H9 (cell line): ENCODE measurements around the gene GPR146. TPM values are rescaled to one million over a fixed set of nuclear protein-coding genes. Genes with fewer than 3 reads are reported as not detected.

ENCODE experiments used
- DNase-seq: peaks from one replicate; pipeline ENCODE4 v3.0.0-alpha.2; 2017
- H2AFZ ChIP-seq: one replicate; pipeline ENCODE4 v1.6.1; 2013; ENCODE audit warnings: mild to moderate bottlenecking, low read length, control low read depth, moderate library complexity
- H2AK5ac ChIP-seq: 2 replicates; pipeline ENCODE4 v1.6.1; 2013; ENCODE audit warnings: low read length, control low read depth, mixed read lengths; ENCODE audit not compliant: insufficient read length
- H2BK120ac ChIP-seq: one replicate; pipeline ENCODE4 v1.6.1; 2013; ENCODE audit warnings: low read depth, mild to moderate bottlenecking, low read length, control low read depth, inconsistent platforms; ENCODE audit not compliant: poor library complexity, severe bottlenecking
- H2BK12ac ChIP-seq: 2 replicates; pipeline ENCODE4 v1.6.1; 2013; ENCODE audit warnings: low read length, control low read depth, mixed read lengths, low read depth; ENCODE audit not compliant: insufficient read length
- H2BK15ac ChIP-seq: 2 replicates; pipeline ENCODE4 v1.6.1; 2013; ENCODE audit warnings: low read depth, low read length, control low read depth
- H2BK20ac ChIP-seq: one replicate; pipeline ENCODE4 v1.6.1; 2013; ENCODE audit warnings: low read depth, mild to moderate bottlenecking, low read length, control low read depth, inconsistent platforms; ENCODE audit not compliant: poor library complexity, severe bottlenecking
- H2BK5ac ChIP-seq: 2 replicates; pipeline ENCODE4 v1.6.1; 2013; ENCODE audit warnings: low read length, control low read depth, mixed read lengths; ENCODE audit not compliant: insufficient read length
- H3K14ac ChIP-seq: 2 replicates; pipeline ENCODE4 v1.6.1; 2013; ENCODE audit warnings: low read length, control low read depth; ENCODE audit not compliant: insufficient read depth
- H3K18ac ChIP-seq: 2 replicates; pipeline ENCODE4 v1.6.1; 2013; ENCODE audit warnings: low read depth, mild to moderate bottlenecking, mixed read lengths, low read length, control low read depth; ENCODE audit not compliant: insufficient read length
- H3K23ac ChIP-seq: 2 replicates; pipeline ENCODE4 v1.6.1; 2013; ENCODE audit warnings: low read length, control low read depth, mixed read lengths, low read depth; ENCODE audit not compliant: insufficient read length
- H3K23me2 ChIP-seq: 2 replicates; pipeline ENCODE4 v1.6.1; 2013; ENCODE audit warnings: low read depth, mild to moderate bottlenecking, mixed read lengths, low read length, control low read depth; ENCODE audit not compliant: insufficient read length, poor library complexity, severe bottlenecking
- H3K27ac ChIP-seq: 2 replicates; pipeline ENCODE4 v1.5.1; 2013; ENCODE audit warnings: low read length, control low read depth, mixed read lengths, low read depth; ENCODE audit not compliant: insufficient read length
- H3K27me3 ChIP-seq: 2 replicates; pipeline ENCODE4 v1.6.1; 2013; ENCODE audit warnings: low read length, control low read depth, inconsistent platforms; ENCODE audit not compliant: insufficient read depth
- H3K4ac ChIP-seq: 2 replicates; pipeline ENCODE4 v1.6.1; 2013; ENCODE audit warnings: low read depth, mild to moderate bottlenecking, control low read depth, inconsistent platforms, low read length, moderate library complexity
- H3K4me1 ChIP-seq: 2 replicates; pipeline ENCODE4 v1.6.1; 2013; ENCODE audit warnings: low read length, control low read depth, inconsistent platforms; ENCODE audit not compliant: insufficient read depth
- H3K4me2 ChIP-seq: 2 replicates; pipeline ENCODE4 v1.6.1; 2013; ENCODE audit warnings: low read length, control low read depth, mixed read lengths; ENCODE audit not compliant: insufficient read length, insufficient read depth
- H3K56ac ChIP-seq: 2 replicates; pipeline ENCODE4 v1.6.1; 2013; ENCODE audit warnings: low read depth, mild to moderate bottlenecking, mixed read lengths, low read length, control low read depth; ENCODE audit not compliant: insufficient read length
- H3K79me1 ChIP-seq: 2 replicates; pipeline ENCODE4 v1.6.1; 2013; ENCODE audit warnings: low read depth, mild to moderate bottlenecking, moderate library complexity, low read length, control low read depth, inconsistent platforms; ENCODE audit not compliant: insufficient read depth, poor library complexity, severe bottlenecking
- H3K79me2 ChIP-seq: 2 replicates; pipeline ENCODE4 v1.6.1; 2013; ENCODE audit warnings: low read length, control low read depth, inconsistent platforms; ENCODE audit not compliant: insufficient read depth
- H3K9ac ChIP-seq: 2 replicates; pipeline ENCODE4 v1.6.1; 2013; ENCODE audit warnings: low read length, control low read depth, mixed read lengths; ENCODE audit not compliant: insufficient read length; ENCODE audit errors: extremely low read depth
- H3K9me3 ChIP-seq: one replicate; pipeline ENCODE4 v1.6.1; 2013; ENCODE audit warnings: low read depth, low read length, inconsistent platforms; ENCODE audit not compliant: control insufficient read depth
- H3T11ph ChIP-seq: one replicate; pipeline ENCODE4 v1.6.1; 2013; ENCODE audit warnings: mild to moderate bottlenecking, low read length, control low read depth, inconsistent platforms
- H4K20me1 ChIP-seq: one replicate; pipeline ENCODE4 v1.6.1; 2013; ENCODE audit not compliant: control insufficient read depth, insufficient read length, insufficient read depth
- H4K5ac ChIP-seq: 2 replicates; pipeline ENCODE4 v1.6.1; 2013; ENCODE audit warnings: low read depth, mild to moderate bottlenecking, mixed read lengths, low read length, control low read depth; ENCODE audit not compliant: insufficient read length
- H4K8ac ChIP-seq: replicated peaks from 2 replicates; pipeline ENCODE4 v1.6.1; 2013; ENCODE audit warnings: low read length, control low read depth, mixed read lengths, low read depth; ENCODE audit not compliant: insufficient read length
- H4K91ac ChIP-seq: 2 replicates; pipeline ENCODE4 v1.6.1; 2013; ENCODE audit warnings: low read depth, mild to moderate bottlenecking, moderate library complexity, mixed read lengths, low read length, control low read depth; ENCODE audit not compliant: insufficient read length
- H3K27ac Mint-ChIP-seq, 3 experiments: 2 replicates in 2 of 3; 3 replicates in 1 of 3; pipeline ENCODE4 v1.8.0; 2020 to 2021; ENCODE audit warnings: mixed read lengths in 3 of 3, mild to moderate bottlenecking in 1 of 3, moderate library complexity in 1 of 3
- H3K27me3 Mint-ChIP-seq: 2 replicates; pipeline ENCODE4 v1.8.0; 2021; ENCODE audit warnings: low read depth, mild to moderate bottlenecking, moderate library complexity, mixed read lengths
- H3K36me3 Mint-ChIP-seq, 3 experiments: 2 replicates in 2 of 3; 3 replicates in 1 of 3; pipeline ENCODE4 v1.8.0; 2020 to 2021; ENCODE audit warnings: low read depth in 3 of 3, mixed read lengths in 3 of 3; ENCODE audit not compliant: insufficient read depth in 1 of 3
- H3K4me1 Mint-ChIP-seq, 2 experiments: 2 replicates each; pipeline ENCODE4 v1.8.0; 2020; ENCODE audit warnings: mixed read lengths in 2 of 2
- H3K4me3 Mint-ChIP-seq, 2 experiments: 2 replicates in 1 of 2; 3 replicates in 1 of 2; pipeline ENCODE4 v1.8.0; 2020 to 2021; ENCODE audit warnings: mild to moderate bottlenecking in 2 of 2, mixed read lengths in 2 of 2, moderate library complexity in 1 of 2
- H3K9me3 Mint-ChIP-seq, 2 experiments: 2 replicates in 1 of 2; 3 replicates in 1 of 2; pipeline ENCODE4 v1.8.0; 2020; ENCODE audit warnings: mild to moderate bottlenecking in 2 of 2, mixed read lengths in 2 of 2, moderate library complexity in 1 of 2
- CTCF ChIP-seq: fragments of 200-600 bp; sonication (generic); conservative IDR thresholded peaks from 3 replicates; pipeline ENCODE4 v1.8.0; 2021; ENCODE audit warnings: antibody characterized with exemption, mild to moderate bottlenecking
- WGBS: extraction: QIAGEN DNeasy Blood & Tissue Kit; methylation state at CpG from one replicate; pipeline ENCODE4 v1.1.7; 2013; ENCODE audit warnings: missing lambda C conversion rate, low lambda C conversion rate, mixed read lengths; ENCODE audit not compliant: insufficient read length; ENCODE audit errors: extremely low coverage; 5-methylcytosine and 5-hydroxymethylcytosine counted together
- total RNA-seq: library from RNA; stranded (reverse); gene quantifications from 2 replicates; pipeline ENCODE4 v1.2.1, GENCODE V29; 2021

Gene GPR146
- total RNA-seq, 1 experiment from 2014 or later: 1.4 TPM

DNA sequence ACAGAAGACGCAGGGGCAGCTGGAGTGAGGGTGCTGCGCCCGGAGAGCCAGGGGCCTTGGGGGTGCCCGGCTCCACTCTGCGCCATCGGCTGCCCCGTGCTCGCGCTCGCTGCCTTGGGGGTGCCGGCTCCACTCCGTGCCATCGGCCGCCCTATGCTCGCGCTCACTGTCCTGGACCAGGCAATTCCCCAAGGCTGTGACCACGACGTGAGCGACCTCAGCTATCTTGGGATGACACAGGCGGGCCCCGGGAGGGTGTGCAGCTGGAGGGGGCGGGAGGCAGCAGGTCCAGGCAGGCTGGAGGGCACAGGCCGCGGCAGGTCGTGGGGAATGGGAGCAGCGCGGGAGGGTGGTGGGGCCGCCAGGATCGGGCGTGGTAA, 31.6 kb upstream of the GPR146 start:
- H3K18ac ChIP-seq: no peak overlapping the region
- H3K56ac ChIP-seq: no peak overlapping the region
- H3K9me3 ChIP-seq: no peaks in the 10 kb centered on the region
- Mint-ChIP-seq H3K4me3 (no peak overlapping the region), H3K27me3 (no peaks in the 10 kb centered on the region), H3K36me3 (peaks cover 0 to 17% (median 5%) of the 10 kb centered on the region in 3 experiments; a peak in 5 of 7 replicates), H3K4me1 (no peaks in the 10 kb centered on the region), H3K27ac (no peak overlapping the region; a peak in 1 of 7 replicates), H3K9me3 (no peaks in the 10 kb centered on the region; a peak in 1 of 5 replicates)
- no peak overlapping the region for H3K27ac ChIP-seq
- no peak overlapping the region; the same call in 1 of the 2 replicates for H3K14ac ChIP-seq
- no peaks in the 10 kb centered on the region for H3K27me3 ChIP-seq
- H2AK5ac ChIP-seq: no peak overlapping the region
- H3K79me1 ChIP-seq: no peaks in the 10 kb centered on the region
- H3K4ac ChIP-seq: no peak overlapping the region
- DNase-seq: no peak
- H4K91ac ChIP-seq: no peak overlapping the region
- no peak overlapping the region for H4K8ac ChIP-seq
- H3K79me2 ChIP-seq: no peaks in the 10 kb centered on the region
- H4K5ac ChIP-seq: no peak overlapping the region
- no peak overlapping the region for H3K9ac ChIP-seq
- no peak overlapping the region for H2BK12ac ChIP-seq
- H2BK15ac ChIP-seq: no peak overlapping the region
- no peak overlapping the region for H2BK120ac ChIP-seq
- H3K23me2 ChIP-seq: no peaks in the 10 kb centered on the region
- H2BK20ac ChIP-seq: no peak overlapping the region
- H3K4me1 ChIP-seq: no peaks in the 10 kb centered on the region
- no peaks in the 10 kb centered on the region for H4K20me1 ChIP-seq
- no peak overlapping the region for H3K4me2 ChIP-seq
- H2BK5ac ChIP-seq: no peak overlapping the region
- H3K23ac ChIP-seq: no peak overlapping the region
- H2AFZ ChIP-seq: no peak overlapping the region
- no peak overlapping the region for H3T11ph ChIP-seq
- no peak for TF ChIP-seq CTCF
- no CpG with 5 or more reads among the region's 30 CpGs for WGBS
